Lower leg skin (tissue), 3 donors: ENCODE measurements around the gene POLR3C.

Source experiments
- CTCF ChIP-seq, 3 donors: fragments of 450-650 bp; IDR thresholded peaks; one replicate each; pipeline ENCODE4 v1.5.1; 2016; ENCODE audit warnings: antibody characterized with exemption in 3 of 3, mild to moderate bottlenecking in 3 of 3, moderate library complexity in 2 of 3
- POLR2A ChIP-seq, 2 donors: fragments of 450-650 bp; IDR thresholded peaks; one replicate each; pipeline ENCODE4 v1.6.1; 2016 to 2017; ENCODE audit warnings: antibody characterized with exemption in 2 of 2, mild to moderate bottlenecking in 1 of 2, moderate library complexity in 1 of 2

GRCh38 chr1:145871994-145872924, 48.3 kb downstream of the POLR3C start:
- TF ChIP-seq CTCF (IDR thresholded peaks at IDR 0.05) (no peak), POLR2A (IDR thresholded peaks at IDR 0.05) (no peak)
